ENCODE data around the gene GPR84.

Gene GPR84

DNA sequence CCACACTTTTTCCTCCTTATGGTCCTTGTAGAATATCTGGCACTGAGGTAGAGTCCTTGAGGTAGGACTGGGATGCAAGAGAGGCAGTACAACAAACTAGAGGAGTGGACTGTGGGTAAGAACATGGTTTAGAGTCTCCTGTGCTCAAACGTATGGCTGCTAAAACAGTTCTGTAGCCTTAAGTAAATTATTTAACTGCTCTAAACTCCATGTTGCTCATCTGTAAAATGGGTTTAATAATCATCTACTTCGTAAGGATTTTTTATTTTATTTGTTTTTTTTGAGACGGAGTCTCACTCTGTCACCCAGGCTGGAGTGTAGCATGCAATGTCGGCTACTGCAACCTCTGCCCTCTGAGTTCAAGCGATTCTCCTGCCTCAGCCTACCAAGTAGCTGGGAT, 42.9 kb downstream of the GPR84 start:
- no peak for DNase-seq
